Left ventricle myocardium inferior (tissue), 1 donor: ENCODE results near the gene TBX1. TPM values are rescaled to one million over a fixed set of nuclear protein-coding genes. Genes with fewer than 3 reads are reported as not detected.
"Not testable (repeated sequence)": the region's sequence is repeated elsewhere in the genome, so short reads cannot be mapped to it uniquely, and the experiment has no call there.

Source experiments
- DNase-seq: peaks from one replicate; pipeline ENCODE4 v3.0.0-alpha.2; 2020
- H3K27ac ChIP-seq: fragments of 200-600 bp; replicated peaks from 2 replicates; pipeline ENCODE4 v1.8.0; 2021
- H3K27me3 ChIP-seq: fragments of 200-600 bp; 2 replicates; pipeline ENCODE4 v1.8.0; 2021; ENCODE audit warnings: low read depth
- H3K36me3 ChIP-seq: fragments of 200-600 bp; 2 replicates; pipeline ENCODE4 v1.8.0; 2021
- H3K4me1 ChIP-seq: fragments of 200-600 bp; 2 replicates; pipeline ENCODE4 v1.8.0; 2021
- H3K4me3 ChIP-seq: fragments of 200-600 bp; 2 replicates; pipeline ENCODE4 v1.8.0; 2021; ENCODE audit warnings: mild to moderate bottlenecking, moderate library complexity
- H3K9me3 ChIP-seq: fragments of 200-600 bp; replicated peaks from 2 replicates; pipeline ENCODE4 v1.8.0; 2021
- CTCF ChIP-seq: fragments of 200-600 bp; IDR thresholded peaks from 2 replicates; pipeline ENCODE4 v1.8.0; 2021; ENCODE audit warnings: antibody characterized with exemption, mild to moderate bottlenecking, borderline replicate concordance
- intact Hi-C: fragments of 100-400 bp; cut with micrococcal nuclease; formaldehyde crosslinking; loops from one replicate; pipeline ENCODE4 v1.11.0; 2022
- total RNA-seq: library from RNA; stranded (reverse); fragmentation: NEBNext Ultra II Directional; extraction: Animal tissue kit (Norgen Biotek cat#: 25700); gene quantifications from one replicate; pipeline ENCODE4 v1.2.1, GENCODE V29; 2021
- donor health status: DM: no; HTN: yes; CAD: no; lungs with severe emphysema.

The TBX1 gene
- total RNA-seq, 1 donor from 2014 or later, result 8.0 TPM

- peaks cover 34% of the 10 kb centered on the region for H3K9me3 ChIP-seq
- H3K4me3 ChIP-seq, result no peak overlapping the region
- peaks cover 19% of the 10 kb centered on the region for H3K36me3 ChIP-seq
- intact Hi-C loops, result no loop called here
- H3K4me1 ChIP-seq, result no peaks in the 10 kb centered on the region
- peaks cover 3% of the 10 kb centered on the region for H3K27me3 ChIP-seq
- no peak overlapping the region for H3K27ac ChIP-seq
- no peak for DNase-seq
- no peak for TF ChIP-seq CTCF
These were observed 28.8 kb downstream of the TBX1 start for GRCh38 chr22:19789406-19789805.

GRCh38 chr22:19789828-19790227 is 29.2 kb downstream of the TBX1 start:
- DNase-seq, result no peak
- intact Hi-C loops, result no loop called here

GRCh38 chr22:19791243-19791642 is 30.7 kb downstream of the TBX1 start:
- H3K27me3 ChIP-seq, result no peaks in the 10 kb centered on the region
- H3K27ac ChIP-seq, result no peak overlapping the region
- intact Hi-C loops, result no loop called here
- H3K4me3 ChIP-seq, result no peak overlapping the region
- H3K36me3 ChIP-seq, result peaks cover 19% of the 10 kb centered on the region
- no peaks in the 10 kb centered on the region for H3K4me1 ChIP-seq
- peaks cover 34% of the 10 kb centered on the region for H3K9me3 ChIP-seq
- TF ChIP-seq CTCF, result no peak
- DNase-seq, result no peak

More at GRCh38 chr22:19789828-19790227, 29.2 kb downstream of the TBX1 start:
- Histone ChIP-seq H3K36me3 (peaks cover 19% of the 10 kb centered on the region), H3K4me1 (no peaks in the 10 kb centered on the region), H3K27me3 (peaks cover under 1% of the 10 kb centered on the region), H3K4me3 (no peak overlapping the region), H3K9me3 (peaks cover 34% of the 10 kb centered on the region), H3K27ac (no peak overlapping the region)
- no peak for TF ChIP-seq CTCF

DNA sequence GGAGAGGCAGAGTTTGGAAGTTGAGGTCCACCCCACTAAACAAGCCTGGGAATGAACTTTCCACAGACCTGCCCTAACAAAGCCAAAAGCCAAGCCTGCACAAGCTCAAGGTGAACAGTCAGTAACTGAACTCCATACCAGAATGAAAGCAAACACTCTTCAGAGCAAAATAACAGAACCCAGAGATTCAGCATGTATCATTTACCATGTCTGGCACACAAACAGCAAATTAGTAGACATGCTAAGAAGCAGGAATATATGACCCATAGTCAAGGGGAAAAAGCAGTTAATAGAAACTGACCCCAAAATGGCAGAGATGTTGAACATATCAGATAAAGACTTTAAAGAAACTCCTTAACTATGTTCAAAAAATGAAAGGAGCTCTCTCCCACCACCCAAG is 31.3 kb downstream of the TBX1 start:
- no peak for TF ChIP-seq CTCF
- intact Hi-C loops, result no loop called here
- peaks cover 19% of the 10 kb centered on the region for H3K36me3 ChIP-seq
- H3K4me3 ChIP-seq, result no peak overlapping the region
- no peak overlapping the region for H3K27ac ChIP-seq
- H3K27me3 ChIP-seq, result no peaks in the 10 kb centered on the region
- peaks cover 34% of the 10 kb centered on the region for H3K9me3 ChIP-seq
- no peak for DNase-seq
- no peaks in the 10 kb centered on the region for H3K4me1 ChIP-seq

DNA sequence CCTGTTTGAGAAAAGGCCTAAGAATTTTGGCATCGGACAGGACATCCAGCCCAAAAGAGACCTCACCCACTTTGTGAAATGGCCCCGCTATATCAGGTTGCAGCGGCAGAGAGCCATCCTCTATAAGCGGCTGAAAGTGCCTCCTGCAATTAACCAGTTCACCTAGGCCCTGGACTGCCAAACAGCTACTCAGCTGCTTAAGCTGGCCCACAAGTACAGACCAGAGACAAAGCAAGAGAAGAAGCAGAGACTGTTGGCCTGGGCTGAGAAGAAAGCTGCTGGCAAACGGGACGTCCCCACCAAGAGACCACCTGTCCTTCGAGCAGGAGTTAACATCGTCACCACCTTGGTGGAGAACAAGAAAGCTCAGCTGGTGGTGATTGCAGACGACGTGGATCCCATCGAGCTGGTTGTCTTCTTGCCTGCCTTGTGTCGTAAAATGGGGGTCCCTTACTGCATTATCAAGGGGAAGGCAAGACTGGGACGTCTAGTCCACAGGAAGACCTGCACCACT is 31.9 kb downstream of the TBX1 start:
- peaks cover 34% of the 10 kb centered on the region for H3K9me3 ChIP-seq
- H3K4me1 ChIP-seq, DNase-seq, H3K27me3 ChIP-seq, intact Hi-C loops, H3K4me3 ChIP-seq, H3K27ac ChIP-seq: not testable (repeated sequence)
- peaks cover 19% of the 10 kb centered on the region for H3K36me3 ChIP-seq

- no peak overlapping the region for H3K4me3 ChIP-seq
- no peak for TF ChIP-seq CTCF
- peaks cover 2% of the 10 kb centered on the region for H3K4me1 ChIP-seq
- no peak for DNase-seq
- no peak overlapping the region for H3K27ac ChIP-seq
- H3K36me3 ChIP-seq, result peaks cover 19% of the 10 kb centered on the region
- H3K27me3 ChIP-seq, result no peaks in the 10 kb centered on the region
- intact Hi-C loops, result no loop called here
- peaks cover 34% of the 10 kb centered on the region for H3K9me3 ChIP-seq
These were observed 32.6 kb downstream of the TBX1 start for GRCh38 chr22:19793161-19793560.
